ENCODE measurements around the gene RPA3. TPM values are rescaled to one million over a fixed set of nuclear protein-coding genes. Genes with fewer than 3 reads are reported as not detected.

RPA3 gene
- total and polyA plus RNA-seq, 9 of the 15 experiments (the other 6 are each of a cell fraction or from before 2014, with no cell fraction given), result 68.5 to 265 (median 125) TPM

DNA sequence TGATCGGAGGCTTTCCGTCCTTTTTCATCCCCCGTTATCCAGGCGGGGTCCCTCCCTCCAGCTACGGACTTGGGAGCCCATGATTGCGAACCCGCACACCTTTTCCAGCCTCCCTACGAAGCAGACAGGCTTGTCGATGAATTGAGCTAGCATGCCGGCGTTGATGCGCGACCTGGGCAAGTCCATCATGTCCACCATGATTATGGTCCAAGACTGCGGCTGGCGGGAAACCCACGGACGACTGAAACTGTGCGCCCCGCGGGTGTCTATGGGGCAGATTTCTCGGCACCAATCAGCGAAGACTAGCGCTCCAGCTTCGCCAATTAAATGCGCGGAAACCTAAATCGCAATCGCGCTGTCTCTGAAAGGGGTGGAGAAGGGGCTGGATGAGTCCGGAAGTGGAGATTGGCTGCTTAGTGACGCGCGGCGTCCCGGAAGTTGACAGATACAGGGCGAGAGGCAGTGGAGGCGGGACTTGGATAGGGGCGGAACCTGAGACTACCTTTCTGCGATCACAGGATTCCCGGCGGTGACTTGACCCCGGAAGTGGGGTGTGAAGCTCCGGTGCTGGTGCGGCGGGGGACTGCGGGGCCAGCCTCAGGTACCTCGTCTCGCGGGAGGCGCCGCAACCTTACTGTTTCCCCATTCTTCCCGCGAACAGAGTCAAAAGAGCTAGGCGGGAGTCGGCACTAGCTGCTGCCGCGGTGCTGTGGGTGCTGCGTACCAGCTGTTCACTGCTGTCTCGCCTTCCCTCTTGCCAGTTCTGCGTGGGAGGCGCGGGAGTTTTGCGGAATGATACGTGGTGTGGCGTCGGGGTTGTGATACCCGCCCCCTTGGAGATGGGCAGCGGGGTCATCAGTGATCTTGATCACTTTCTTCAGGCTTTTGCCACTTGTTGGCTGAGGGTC is 77.9 kb downstream of the RPA3 start, which contains the start of gene UMAD1 (continued):
- TF ChIP-seq, protein P1, sequence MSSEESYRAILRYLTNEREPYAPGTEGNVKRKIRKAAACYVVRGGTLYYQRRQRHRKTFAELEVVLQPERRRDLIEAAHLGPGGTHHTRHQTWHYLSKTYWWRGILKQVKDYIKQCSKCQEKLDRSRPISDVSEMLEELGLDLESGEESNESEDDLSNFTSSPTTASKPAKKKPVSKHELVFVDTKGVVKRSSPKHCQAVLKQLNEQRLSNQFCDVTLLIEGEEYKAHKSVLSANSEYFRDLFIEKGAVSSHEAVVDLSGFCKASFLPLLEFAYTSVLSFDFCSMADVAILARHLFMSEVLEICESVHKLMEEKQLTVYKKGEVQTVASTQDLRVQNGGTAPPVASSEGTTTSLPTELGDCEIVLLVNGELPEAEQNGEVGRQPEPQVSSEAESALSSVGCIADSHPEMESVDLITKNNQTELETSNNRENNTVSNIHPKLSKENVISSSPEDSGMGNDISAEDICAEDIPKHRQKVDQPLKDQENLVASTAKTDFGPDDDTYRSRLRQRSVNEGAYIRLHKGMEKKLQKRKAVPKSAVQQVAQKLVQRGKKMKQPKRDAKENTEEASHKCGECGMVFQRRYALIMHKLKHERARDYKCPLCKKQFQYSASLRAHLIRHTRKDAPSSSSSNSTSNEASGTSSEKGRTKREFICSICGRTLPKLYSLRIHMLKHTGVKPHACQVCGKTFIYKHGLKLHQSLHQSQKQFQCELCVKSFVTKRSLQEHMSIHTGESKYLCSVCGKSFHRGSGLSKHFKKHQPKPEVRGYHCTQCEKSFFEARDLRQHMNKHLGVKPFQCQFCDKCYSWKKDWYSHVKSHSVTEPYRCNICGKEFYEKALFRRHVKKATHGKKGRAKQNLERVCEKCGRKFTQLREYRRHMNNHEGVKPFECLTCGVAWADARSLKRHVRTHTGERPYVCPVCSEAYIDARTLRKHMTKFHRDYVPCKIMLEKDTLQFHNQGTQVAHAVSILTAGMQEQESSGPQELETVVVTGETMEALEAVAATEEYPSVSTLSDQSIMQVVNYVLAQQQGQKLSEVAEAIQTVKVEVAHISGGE (CRISPR knock-in tag; IDR thresholded peaks at IDR 0.05), result peak in 1 of 3 experiments; percentile 86; a peak in 2 of 6 replicates
- no peak for TF ChIP-seq HDAC3 (IDR thresholded peaks at IDR 0.05; ENCODE audit: borderline replicate concordance, partially characterized antibody)
- TF ChIP-seq ILF3 (IDR thresholded peaks at IDR 0.05; ENCODE audit: borderline replicate concordance), result no peak
- TF ChIP-seq ZEB2 (IDR thresholded peaks at IDR 0.05), result peak; percentile 74; the same call in 1 of the 2 replicates
- TF ChIP-seq TGIF2 (CRISPR knock-in tag; IDR thresholded peaks at IDR 0.05), result no peak
- TF ChIP-seq NFXL1 (CRISPR knock-in tag; IDR thresholded peaks at IDR 0.05), result no peak
- no peak for TF ChIP-seq KLF6 (CRISPR knock-in tag; IDR thresholded peaks at IDR 0.05; ENCODE audit: borderline replicate concordance)
- TF ChIP-seq PPARD (CRISPR knock-in tag; IDR thresholded peaks at IDR 0.05), result no peak
- TF ChIP-seq BHLHE40 (IDR thresholded peaks at IDR 0.05; ENCODE audit: low read length), result no peak; the same call in 1 of the 2 replicates
- peak; percentile 47 for TF ChIP-seq MEIS2 (IDR thresholded peaks at IDR 0.05; ENCODE audit: partially characterized antibody)
- TF ChIP-seq, protein P2, sequence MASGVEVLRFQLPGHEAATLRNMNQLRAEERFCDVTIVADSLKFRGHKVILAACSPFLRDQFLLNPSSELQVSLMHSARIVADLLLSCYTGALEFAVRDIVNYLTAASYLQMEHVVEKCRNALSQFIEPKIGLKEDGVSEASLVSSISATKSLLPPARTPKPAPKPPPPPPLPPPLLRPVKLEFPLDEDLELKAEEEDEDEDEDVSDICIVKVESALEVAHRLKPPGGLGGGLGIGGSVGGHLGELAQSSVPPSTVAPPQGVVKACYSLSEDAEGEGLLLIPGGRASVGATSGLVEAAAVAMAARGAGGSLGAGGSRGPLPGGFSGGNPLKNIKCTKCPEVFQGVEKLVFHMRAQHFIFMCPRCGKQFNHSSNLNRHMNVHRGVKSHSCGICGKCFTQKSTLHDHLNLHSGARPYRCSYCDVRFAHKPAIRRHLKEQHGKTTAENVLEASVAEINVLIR (CRISPR knock-in tag; IDR thresholded peaks at IDR 0.05), result no peak
- peak; percentile 60; the same call in 1 of the 2 replicates for TF ChIP-seq ZBTB1 (CRISPR knock-in tag; IDR thresholded peaks at IDR 0.05; ENCODE audit: borderline replicate concordance, low read depth)
- no peak for TF ChIP-seq RBM17 (IDR thresholded peaks at IDR 0.05; ENCODE audit: borderline replicate concordance, low read depth, low read length)
- TF ChIP-seq, protein P3, sequence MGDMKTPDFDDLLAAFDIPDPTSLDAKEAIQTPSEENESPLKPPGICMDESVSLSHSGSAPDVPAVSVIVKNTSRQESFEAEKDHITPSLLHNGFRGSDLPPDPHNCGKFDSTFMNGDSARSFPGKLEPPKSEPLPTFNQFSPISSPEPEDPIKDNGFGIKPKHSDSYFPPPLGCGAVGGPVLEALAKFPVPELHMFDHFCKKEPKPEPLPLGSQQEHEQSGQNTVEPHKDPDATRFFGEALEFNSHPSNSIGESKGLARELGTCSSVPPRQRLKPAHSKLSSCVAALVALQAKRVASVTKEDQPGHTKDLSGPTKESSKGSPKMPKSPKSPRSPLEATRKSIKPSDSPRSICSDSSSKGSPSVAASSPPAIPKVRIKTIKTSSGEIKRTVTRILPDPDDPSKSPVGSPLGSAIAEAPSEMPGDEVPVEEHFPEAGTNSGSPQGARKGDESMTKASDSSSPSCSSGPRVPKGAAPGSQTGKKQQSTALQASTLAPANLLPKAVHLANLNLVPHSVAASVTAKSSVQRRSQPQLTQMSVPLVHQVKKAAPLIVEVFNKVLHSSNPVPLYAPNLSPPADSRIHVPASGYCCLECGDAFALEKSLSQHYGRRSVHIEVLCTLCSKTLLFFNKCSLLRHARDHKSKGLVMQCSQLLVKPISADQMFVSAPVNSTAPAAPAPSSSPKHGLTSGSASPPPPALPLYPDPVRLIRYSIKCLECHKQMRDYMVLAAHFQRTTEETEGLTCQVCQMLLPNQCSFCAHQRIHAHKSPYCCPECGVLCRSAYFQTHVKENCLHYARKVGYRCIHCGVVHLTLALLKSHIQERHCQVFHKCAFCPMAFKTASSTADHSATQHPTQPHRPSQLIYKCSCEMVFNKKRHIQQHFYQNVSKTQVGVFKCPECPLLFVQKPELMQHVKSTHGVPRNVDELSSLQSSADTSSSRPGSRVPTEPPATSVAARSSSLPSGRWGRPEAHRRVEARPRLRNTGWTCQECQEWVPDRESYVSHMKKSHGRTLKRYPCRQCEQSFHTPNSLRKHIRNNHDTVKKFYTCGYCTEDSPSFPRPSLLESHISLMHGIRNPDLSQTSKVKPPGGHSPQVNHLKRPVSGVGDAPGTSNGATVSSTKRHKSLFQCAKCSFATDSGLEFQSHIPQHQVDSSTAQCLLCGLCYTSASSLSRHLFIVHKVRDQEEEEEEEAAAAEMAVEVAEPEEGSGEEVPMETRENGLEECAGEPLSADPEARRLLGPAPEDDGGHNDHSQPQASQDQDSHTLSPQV (IDR thresholded peaks at IDR 0.05), result no peak
- TF ChIP-seq, protein P4, sequence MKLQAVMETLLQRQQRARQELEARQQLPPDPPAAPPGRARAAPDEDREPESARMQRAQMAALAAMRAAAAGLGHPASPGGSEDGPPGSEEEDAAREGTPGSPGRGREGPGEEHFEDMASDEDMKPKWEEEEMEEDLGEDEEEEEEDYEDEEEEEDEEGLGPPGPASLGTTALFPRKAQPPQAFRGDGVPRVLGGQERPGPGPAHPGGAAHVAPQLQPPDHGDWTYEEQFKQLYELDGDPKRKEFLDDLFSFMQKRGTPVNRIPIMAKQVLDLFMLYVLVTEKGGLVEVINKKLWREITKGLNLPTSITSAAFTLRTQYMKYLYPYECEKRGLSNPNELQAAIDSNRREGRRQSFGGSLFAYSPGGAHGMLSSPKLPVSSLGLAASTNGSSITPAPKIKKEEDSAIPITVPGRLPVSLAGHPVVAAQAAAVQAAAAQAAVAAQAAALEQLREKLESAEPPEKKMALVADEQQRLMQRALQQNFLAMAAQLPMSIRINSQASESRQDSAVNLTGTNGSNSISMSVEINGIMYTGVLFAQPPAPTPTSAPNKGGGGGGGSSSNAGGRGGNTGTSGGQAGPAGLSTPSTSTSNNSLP (IDR thresholded peaks at IDR 0.05; ENCODE audit: borderline replicate concordance, low read depth, low read length), result no peak
- TF ChIP-seq RNF2 (IDR thresholded peaks at IDR 0.05), result no peak
